ENCODE measurements around the gene FIZ1.
A peak's percentile ranks its signal among the peaks of the same experiment; 100 is the strongest.

FIZ1 gene

DNA sequence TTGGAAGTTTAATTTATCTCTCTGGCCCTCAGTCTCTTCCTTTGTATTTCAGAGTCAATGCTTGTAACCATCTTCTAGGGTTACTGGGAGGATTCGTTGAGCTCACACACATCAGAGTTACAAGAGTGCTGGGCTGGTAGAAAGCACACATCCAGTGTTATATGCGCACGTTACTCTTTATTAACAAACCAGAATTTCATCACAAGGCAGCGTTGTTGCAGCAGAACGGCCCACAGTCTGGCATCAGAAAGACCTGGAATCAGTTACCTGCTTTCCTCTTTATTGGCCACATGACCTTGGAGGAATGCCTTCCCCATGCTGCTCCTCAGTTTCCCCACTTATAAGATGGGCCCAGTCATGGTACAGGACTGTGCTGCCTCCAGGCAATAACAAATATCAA, 10.0 kb upstream of the FIZ1 start:
- no peak for TF ChIP-seq ZNF274 (IDR thresholded peaks at IDR 0.05; ENCODE audit: low read depth, low read length)
- TF ChIP-seq SUZ12 (IDR thresholded peaks at IDR 0.05; ENCODE audit: extremely low read depth, insufficient read depth, insufficient read length) = no peak
- TF ChIP-seq YY1 (IDR thresholded peaks at IDR 0.05; ENCODE audit: insufficient read depth, insufficient read length) = no peak
- H3K9ac ChIP-seq (ENCODE audit: insufficient read length, low read depth) = no peak overlapping the region
- no peak for DNase-seq (ENCODE audit: low read depth, low spot score)

DNA sequence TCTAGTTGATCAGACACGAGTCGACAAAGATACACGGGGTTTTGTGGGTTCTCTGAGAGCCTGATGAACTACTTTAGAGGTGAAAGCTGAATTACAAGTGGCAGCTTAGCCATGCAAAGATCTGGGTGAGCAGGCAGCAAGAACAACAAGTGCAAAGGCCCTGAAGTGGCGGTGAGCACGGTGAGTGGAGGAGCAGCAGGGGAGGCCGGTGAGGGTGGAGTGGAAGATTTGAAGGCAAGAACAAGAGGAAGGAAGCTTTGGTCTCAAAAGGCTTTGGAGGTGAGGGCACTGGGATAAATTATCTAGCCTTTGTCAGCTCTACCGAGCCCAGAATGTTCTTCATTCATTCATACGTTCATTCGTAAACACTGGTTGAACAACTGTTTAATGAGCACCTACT, 7.5 kb upstream of the FIZ1 start:
- Histone ChIP-seq H3K9ac (ENCODE audit: insufficient read length, low read depth) (peak overlapping the region; percentile 96), H3K36me3 (ENCODE audit: insufficient read depth, insufficient read length, low read length) (peaks cover 25% of the 10 kb centered on the region), H3K9me3 (ENCODE audit: insufficient read depth, low read length) (no peaks in the 10 kb centered on the region), H3K27me3 (ENCODE audit: insufficient read depth, insufficient read length) (no peaks in the 10 kb centered on the region), H3K4me1 (ENCODE audit: insufficient read depth, insufficient read length) (peaks cover 3% of the 10 kb centered on the region), H3K4me3 (ENCODE audit: insufficient read length, low read depth) (peak overlapping the region; percentile 85)
- no peak for DNase-seq (ENCODE audit: low read depth, low spot score)
- no peak for TF ChIP-seq YY1 (IDR thresholded peaks at IDR 0.05; ENCODE audit: insufficient read depth, insufficient read length)
- no peak for TF ChIP-seq SUZ12 (IDR thresholded peaks at IDR 0.05; ENCODE audit: extremely low read depth, insufficient read depth, insufficient read length)
- no peak for TF ChIP-seq ZNF274 (IDR thresholded peaks at IDR 0.05; ENCODE audit: low read depth, low read length)

More for the DNA sequence above, 10.0 kb upstream of the FIZ1 start:
- H3K4me3 ChIP-seq (ENCODE audit: insufficient read length, low read depth) = no peak overlapping the region
- peaks cover 30% of the 10 kb centered on the region for H3K36me3 ChIP-seq (ENCODE audit: insufficient read depth, insufficient read length, low read length)
- no peaks in the 10 kb centered on the region for H3K27me3 ChIP-seq (ENCODE audit: insufficient read depth, insufficient read length)
- peaks cover 3% of the 10 kb centered on the region for H3K4me1 ChIP-seq (ENCODE audit: insufficient read depth, insufficient read length)
- H3K9me3 ChIP-seq (ENCODE audit: insufficient read depth, low read length) = no peaks in the 10 kb centered on the region

DNA sequence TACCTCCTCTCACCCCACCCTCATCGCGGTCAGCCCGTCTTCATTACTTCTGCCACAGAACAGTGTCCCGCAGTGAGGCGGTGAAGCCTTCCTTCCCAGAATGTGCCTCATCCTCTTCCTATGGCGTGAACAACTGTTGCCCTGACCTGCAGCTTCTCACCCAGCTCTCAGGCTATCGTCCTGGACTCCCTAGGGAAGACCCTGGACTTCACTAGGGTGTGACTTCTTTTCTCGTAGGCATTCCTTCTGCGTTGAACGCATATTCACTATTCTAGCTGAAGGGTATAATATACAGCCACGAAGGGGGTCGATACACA, 7.1 kb upstream of the FIZ1 start:
- no peaks in the 10 kb centered on the region for H3K9me3 ChIP-seq (ENCODE audit: insufficient read depth, low read length)
- H3K9ac ChIP-seq (ENCODE audit: insufficient read length, low read depth) = peak overlapping the region; percentile 96
- peaks cover 22% of the 10 kb centered on the region for H3K36me3 ChIP-seq (ENCODE audit: insufficient read depth, insufficient read length, low read length)
- TF ChIP-seq ZNF274 (IDR thresholded peaks at IDR 0.05; ENCODE audit: low read depth, low read length) = no peak
- no peaks in the 10 kb centered on the region for H3K27me3 ChIP-seq (ENCODE audit: insufficient read depth, insufficient read length)
- H3K4me1 ChIP-seq (ENCODE audit: insufficient read depth, insufficient read length) = peaks cover under 1% of the 10 kb centered on the region
- DNase-seq (ENCODE audit: low read depth, low spot score) = no peak
- peak overlapping the region; percentile 85 for H3K4me3 ChIP-seq (ENCODE audit: insufficient read length, low read depth)

DNA sequence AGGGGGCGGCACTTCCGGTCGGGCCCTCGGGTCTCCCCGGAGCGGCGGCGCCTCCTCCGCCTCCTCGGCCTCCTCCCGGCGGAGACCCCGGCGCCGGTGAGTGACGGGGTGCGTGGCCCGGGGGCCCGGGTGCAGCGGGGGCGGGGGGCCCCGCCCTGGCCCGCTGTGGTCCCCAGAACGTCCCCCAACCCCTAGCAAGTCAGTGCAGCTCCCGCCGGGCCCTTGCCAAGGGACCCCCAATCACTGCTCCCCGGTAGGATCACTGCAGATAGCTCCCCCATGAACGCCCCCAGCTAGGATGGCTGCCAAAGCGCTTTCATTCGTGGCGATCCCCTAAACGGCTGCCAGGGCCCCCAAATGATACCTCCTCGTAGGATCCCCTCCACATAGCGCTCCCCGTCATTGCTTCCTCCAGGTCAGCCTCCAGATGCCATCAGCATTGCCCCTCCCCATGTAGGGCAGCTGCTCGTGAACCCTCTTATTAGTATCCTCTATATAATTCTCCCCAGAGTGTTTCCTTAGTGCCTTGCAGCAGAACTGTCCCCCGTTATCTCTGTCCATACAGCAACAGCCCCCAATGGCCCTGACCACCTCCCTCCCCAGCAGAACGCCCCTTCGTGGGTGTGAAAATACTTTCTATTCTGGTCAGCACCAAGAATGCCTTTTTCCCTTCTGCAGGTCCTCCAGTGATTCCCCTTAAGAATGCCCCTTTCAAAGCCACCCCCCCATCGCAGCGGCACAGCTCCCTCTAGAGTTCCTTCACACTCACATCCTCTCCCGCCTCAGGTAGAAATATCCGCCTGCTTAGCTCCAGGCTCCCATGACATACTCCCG, 6.5 kb upstream of the FIZ1 start, which contains the start of gene ZNF865:
TSS of gene ZNF865 (plus strand) at position 11 of the 834 bp plus-strand sequence. CDS start 7,972 bp downstream, outside the sequence.
- Histone ChIP-seq H3K4me1 (ENCODE audit: insufficient read depth, insufficient read length) (no peaks in the 10 kb centered on the region), H3K36me3 (ENCODE audit: insufficient read depth, insufficient read length, low read length) (peaks cover 21% of the 10 kb centered on the region), H3K9ac (ENCODE audit: insufficient read length, low read depth) (peak within 1 kb of the TSS; percentile 96), H3K9me3 (ENCODE audit: insufficient read depth, low read length) (no peaks in the 10 kb centered on the region), H3K27me3 (ENCODE audit: insufficient read depth, insufficient read length) (no peaks in the 10 kb centered on the region), H3K4me3 (ENCODE audit: insufficient read length, low read depth) (peak within 1 kb of the TSS; percentile 85)
- TF ChIP-seq YY1 (IDR thresholded peaks at IDR 0.05; ENCODE audit: insufficient read depth, insufficient read length) = no peak
- TF ChIP-seq ZNF274 (IDR thresholded peaks at IDR 0.05; ENCODE audit: low read depth, low read length) = no peak
- peak; percentile 66 for DNase-seq (ENCODE audit: low read depth, low spot score)

DNA sequence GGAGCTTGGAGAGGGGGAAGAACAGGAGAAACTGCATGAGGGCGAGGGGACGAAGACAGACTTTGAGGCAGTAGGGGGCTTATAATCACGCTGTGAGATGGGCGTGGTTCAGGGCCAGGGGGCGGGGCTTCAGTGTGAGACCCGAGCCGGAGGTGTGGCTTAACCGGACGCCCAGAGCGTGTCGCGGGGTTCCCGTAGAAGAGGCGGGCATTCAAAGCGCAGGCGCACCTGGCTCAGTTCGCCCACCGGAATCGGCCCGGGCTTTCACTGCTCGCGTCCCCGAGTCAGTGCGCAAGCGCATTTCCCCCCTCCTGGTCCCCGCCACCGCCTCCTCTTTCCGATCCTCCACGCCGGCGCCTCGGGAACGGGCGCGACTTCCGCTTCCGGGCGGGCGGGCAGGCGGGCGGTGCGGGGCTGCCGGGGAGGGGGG, 5.9 kb upstream of the FIZ1 start:
- Histone ChIP-seq H3K4me3 (ENCODE audit: insufficient read length, low read depth) (peak overlapping the region; percentile 11), H3K27me3 (ENCODE audit: insufficient read depth, insufficient read length) (no peaks in the 10 kb centered on the region), H3K9ac (ENCODE audit: insufficient read length, low read depth) (peak overlapping the region; percentile 26), H3K9me3 (ENCODE audit: insufficient read depth, low read length) (no peaks in the 10 kb centered on the region), H3K4me1 (ENCODE audit: insufficient read depth, insufficient read length) (no peaks in the 10 kb centered on the region), H3K36me3 (ENCODE audit: insufficient read depth, insufficient read length, low read length) (peaks cover 19% of the 10 kb centered on the region)
- TF ChIP-seq YY1 (IDR thresholded peaks at IDR 0.05; ENCODE audit: insufficient read depth, insufficient read length) (no peak), ZNF274 (IDR thresholded peaks at IDR 0.05; ENCODE audit: low read depth, low read length) (no peak), SUZ12 (IDR thresholded peaks at IDR 0.05; ENCODE audit: extremely low read depth, insufficient read depth, insufficient read length) (no peak)
- peak; percentile 90 for DNase-seq (ENCODE audit: low read depth, low spot score)

DNA sequence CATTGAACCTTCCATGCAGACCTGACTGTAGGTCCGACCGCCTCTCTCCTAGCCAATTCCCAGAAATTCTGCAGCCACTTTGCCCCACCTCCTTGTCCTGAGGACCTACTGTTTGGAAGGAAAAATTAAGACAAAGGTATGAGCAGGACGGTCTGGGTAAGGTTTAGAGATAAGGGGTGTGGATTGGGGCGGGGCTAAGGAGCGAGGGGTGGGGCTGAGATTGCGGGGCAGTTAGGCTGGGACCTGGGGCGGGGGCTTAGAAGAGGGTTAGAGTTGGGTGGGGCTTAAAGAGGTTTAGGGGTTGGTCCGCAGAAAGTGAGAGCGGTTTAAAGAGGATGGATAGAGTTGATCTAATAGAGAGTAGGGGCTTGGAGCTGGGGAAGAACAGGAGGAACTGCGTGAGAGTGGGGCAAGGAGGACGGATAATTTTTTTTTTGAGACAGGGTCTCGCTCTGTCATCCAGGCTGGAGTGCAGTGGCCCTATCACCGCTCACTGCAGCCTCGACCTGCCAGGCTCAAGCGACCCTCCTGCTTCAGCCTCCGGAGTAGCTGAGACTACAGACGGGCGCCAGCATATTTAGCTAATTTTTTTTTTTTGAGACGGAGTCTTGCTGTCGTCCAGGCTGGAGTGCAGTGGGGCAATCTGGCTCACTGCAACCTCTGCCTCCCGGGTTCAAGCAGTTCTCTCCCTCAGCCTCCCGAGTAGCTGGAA, 4.4 kb upstream of the FIZ1 start:
- no peak for TF ChIP-seq SUZ12 (IDR thresholded peaks at IDR 0.05; ENCODE audit: extremely low read depth, insufficient read depth, insufficient read length)
- TF ChIP-seq YY1 (IDR thresholded peaks at IDR 0.05; ENCODE audit: insufficient read depth, insufficient read length) = no peak
- no peak for TF ChIP-seq ZNF274 (IDR thresholded peaks at IDR 0.05; ENCODE audit: low read depth, low read length)
- Histone ChIP-seq H3K9me3 (ENCODE audit: insufficient read depth, low read length) (no peaks in the 10 kb centered on the region), H3K4me3 (ENCODE audit: insufficient read length, low read depth) (no peak overlapping the region), H3K27me3 (ENCODE audit: insufficient read depth, insufficient read length) (no peaks in the 10 kb centered on the region), H3K36me3 (ENCODE audit: insufficient read depth, insufficient read length, low read length) (peaks cover 13% of the 10 kb centered on the region), H3K4me1 (ENCODE audit: insufficient read depth, insufficient read length) (no peaks in the 10 kb centered on the region), H3K9ac (ENCODE audit: insufficient read length, low read depth) (no peak overlapping the region)
- DNase-seq (ENCODE audit: low read depth, low spot score) = no peak

DNA sequence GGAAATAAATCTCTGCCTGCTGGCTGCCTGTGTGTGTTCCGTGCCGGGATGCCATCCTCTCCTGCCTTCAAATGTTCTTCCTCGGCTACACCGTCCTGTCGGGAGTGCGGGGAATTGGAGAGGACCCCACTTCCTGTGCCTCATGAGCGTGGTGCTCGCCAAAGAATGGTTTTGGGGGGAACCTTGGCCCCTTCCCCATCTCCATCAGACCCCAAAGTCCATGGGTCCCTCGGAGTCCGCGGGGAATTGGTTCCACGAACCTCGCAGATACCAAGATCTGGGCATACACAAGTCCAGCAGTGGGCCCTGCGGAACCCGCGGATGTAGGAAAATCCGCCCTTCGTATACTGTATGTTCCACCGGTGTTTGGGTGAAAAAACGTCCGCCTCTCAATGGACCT, 3.8 kb upstream of the FIZ1 start:
- TF ChIP-seq SUZ12 (IDR thresholded peaks at IDR 0.05; ENCODE audit: extremely low read depth, insufficient read depth, insufficient read length) (no peak), YY1 (IDR thresholded peaks at IDR 0.05; ENCODE audit: insufficient read depth, insufficient read length) (no peak), ZNF274 (IDR thresholded peaks at IDR 0.05; ENCODE audit: low read depth, low read length) (no peak)
- no peak for DNase-seq (ENCODE audit: low read depth, low spot score)
- no peaks in the 10 kb centered on the region for H3K4me1 ChIP-seq (ENCODE audit: insufficient read depth, insufficient read length)
- H3K9ac ChIP-seq (ENCODE audit: insufficient read length, low read depth) = no peak overlapping the region
- H3K27me3 ChIP-seq (ENCODE audit: insufficient read depth, insufficient read length) = no peaks in the 10 kb centered on the region
- H3K4me3 ChIP-seq (ENCODE audit: insufficient read length, low read depth) = no peak overlapping the region
- H3K36me3 ChIP-seq (ENCODE audit: insufficient read depth, insufficient read length, low read length) = peaks cover 13% of the 10 kb centered on the region
- H3K9me3 ChIP-seq (ENCODE audit: insufficient read depth, low read length) = no peaks in the 10 kb centered on the region

All from NT2/D1 (cell line).